OCI-M2 (cell line): ENCODE data around the gene MYT1.

Experiments used
- DNase-seq: peaks from one replicate; lab custom pipeline; 2025; ENCODE audit not compliant: unreplicated experiment; lab: John Stamatoyannopoulos, UW

The MYT1 gene

DNA sequence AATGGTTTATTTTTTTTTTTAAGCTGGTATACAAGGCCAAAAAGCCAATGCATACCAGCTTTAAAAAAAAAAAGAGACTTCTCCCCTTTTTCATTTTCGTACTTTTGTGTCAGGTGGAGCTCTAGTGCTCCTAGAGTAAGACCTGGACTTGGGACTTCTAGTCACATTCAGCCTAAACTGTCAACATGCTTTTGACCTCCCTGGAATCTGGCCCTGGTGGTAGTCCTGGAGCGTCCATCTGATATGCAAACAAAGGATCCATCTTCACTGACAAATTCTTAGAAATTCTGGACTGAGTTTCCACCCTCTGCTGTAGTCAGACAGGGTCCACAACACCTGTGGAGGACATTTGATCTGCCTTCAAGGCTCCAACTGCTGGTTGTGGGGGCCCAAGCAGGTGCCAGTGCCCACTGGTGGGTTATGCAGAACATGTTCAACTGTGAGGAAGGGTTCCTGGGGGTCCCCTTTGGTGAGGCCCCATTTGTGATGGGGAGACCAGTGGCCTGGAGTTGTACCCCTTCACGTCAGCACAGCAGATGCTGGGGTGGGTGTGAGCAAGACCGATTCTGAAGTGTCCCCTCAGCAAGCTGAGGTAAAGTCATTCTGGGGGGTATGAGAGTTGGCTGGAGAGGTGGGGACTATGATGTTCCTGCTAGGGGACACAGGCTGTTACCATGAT is 78.7 kb downstream of the MYT1 start:
- no peak for DNase-seq

DNA sequence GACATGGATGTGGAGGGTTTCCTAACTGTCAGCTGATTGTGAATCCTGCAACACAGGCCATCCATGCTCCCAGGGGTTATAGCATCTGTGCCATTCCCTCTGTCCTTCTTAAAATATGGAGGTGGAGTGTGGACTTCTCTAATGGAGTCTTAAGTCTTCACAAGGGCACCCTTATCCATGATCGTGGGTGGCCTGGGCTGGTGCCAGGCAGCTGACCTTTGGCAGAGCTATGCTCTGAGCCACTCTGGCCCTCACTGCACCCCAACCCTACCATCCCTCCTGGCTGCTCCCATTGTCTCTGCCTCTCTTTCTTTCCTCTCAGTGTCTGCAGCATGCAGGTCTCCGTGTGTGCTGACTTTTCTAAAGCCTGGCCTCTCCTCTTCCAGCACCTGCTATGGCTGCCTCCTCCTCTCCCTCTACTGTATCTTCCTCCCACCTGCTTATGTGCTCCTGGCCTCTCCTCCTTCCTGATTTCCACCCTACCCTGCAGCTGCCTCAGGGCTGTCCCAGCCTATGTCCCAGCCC is 80.1 kb downstream of the MYT1 start:
- no peak for DNase-seq

DNA sequence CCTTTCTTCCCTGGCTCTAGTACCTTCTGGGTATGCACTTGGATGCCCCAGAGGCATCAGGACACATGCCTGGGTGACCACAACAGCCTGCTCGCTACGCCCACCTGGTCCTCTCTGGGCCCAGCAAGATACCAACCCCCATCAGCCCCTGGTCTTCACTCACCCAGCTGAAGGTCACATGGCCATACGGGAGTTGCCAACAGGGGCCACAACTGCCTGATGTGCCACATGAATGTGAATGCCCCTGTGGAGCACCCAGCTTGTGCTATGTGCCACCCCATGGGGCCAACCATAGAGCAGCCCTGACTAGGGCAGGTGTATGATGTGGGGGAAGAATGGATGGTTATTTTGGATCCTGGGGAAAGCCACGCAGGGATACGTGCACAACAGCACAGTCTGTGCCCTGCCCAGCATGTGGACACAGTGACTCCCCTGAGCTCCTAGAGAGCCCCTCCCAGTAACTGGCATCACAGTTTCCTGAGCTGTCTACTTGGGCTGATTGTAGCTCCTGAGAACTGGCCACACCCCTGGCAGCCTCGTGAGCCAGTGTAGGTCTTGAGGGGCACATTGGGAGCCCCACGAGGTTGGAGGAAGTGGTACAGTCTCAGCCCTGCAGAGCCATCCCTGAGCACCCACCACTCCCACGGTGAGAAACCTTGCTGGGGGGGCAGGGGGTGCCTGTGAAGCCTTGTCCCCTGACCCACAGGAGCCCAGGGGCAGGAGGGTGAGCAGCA is 80.8 kb downstream of the MYT1 start:
- no peak for DNase-seq

DNA sequence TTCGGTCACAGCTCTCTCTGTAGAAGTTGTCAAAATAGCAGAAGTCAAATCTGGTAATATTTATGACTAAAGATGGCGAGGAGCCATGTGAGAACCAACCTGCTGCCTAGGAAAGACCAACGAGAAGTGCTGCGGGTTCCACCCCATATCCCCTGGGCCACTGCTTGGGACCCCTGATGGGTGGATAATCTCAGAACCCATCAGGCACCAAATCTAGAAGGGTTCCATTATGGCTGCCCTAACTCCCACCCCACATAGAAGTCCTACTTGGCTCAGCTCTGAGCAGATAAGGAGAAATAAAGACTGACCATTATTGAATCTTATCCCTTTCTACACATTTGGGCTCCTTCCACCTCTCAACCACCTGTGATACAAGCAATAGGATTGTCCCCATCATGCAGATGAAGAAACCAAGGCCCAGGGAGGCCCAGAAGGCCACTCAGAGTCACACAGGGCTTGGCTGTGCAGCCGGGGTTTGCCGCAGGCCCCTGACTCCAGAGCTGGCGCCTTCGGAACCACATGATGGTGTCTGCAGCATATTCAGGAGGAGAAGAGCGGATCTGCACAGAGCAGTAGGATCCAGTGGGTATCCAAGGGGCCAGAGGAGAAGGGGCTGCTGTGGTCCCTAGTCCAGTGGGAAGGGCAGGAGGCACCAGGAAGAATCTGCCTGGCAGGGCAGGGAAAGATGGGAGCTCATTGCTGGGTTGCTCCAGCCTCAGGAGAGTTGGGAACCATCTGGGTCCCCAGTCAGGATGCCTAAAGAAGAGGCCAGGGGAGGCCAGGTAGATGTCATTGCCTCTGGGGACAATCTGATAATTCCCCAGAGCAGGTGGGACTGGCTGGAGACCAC is 81.7 kb downstream of the MYT1 start:
- no peak for DNase-seq

DNA sequence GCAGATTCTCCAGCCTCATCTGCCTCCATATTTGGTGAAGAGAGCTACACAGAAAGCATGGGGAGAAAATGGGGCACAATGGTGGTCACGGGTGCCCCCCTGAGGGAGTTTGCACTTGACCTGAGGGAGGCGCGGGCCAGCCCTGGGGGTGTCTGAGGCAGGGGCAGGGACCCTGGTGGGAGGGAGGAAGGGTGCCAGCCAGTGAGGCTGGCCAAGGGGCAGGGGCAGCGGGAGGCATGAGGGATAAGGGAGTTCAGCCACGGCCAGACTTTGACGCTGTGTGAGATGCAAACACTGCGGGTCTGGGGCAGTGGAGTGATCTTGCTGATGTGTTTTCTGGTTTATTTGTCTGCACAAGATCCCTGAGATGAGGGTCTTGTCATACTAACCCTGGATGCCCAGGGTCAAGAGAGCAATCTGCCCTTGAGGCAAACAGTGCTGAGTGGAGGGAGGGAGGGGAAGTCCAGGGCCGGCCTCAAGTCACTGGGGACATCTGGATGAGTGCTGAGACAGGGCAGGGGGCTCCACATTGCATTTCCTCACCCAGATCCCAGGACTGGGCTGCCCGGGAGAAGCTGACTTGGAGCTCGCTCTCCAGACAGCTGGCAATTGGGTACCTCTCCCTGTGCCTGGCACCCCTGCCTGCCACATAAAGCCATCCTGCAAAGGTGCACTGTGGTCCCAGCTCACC is 82.5 kb downstream of the MYT1 start:
- no peak for DNase-seq

DNA sequence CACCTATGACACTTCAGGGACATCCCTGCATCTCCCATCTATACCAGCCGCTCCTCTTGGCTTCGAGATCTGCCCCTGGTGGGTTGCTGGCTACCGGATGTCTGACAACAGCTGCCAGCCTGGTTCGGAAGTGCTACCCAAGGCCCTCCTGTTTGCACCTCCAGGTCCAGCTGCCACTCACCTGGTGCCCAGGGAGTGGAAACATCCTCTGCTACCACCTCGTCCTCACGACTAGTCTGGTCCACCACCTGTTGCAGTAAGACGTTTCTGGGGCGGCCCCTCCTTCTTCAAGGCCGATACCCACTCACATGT is 83.0 kb downstream of the MYT1 start:
- DNase-seq, result no peak

DNA sequence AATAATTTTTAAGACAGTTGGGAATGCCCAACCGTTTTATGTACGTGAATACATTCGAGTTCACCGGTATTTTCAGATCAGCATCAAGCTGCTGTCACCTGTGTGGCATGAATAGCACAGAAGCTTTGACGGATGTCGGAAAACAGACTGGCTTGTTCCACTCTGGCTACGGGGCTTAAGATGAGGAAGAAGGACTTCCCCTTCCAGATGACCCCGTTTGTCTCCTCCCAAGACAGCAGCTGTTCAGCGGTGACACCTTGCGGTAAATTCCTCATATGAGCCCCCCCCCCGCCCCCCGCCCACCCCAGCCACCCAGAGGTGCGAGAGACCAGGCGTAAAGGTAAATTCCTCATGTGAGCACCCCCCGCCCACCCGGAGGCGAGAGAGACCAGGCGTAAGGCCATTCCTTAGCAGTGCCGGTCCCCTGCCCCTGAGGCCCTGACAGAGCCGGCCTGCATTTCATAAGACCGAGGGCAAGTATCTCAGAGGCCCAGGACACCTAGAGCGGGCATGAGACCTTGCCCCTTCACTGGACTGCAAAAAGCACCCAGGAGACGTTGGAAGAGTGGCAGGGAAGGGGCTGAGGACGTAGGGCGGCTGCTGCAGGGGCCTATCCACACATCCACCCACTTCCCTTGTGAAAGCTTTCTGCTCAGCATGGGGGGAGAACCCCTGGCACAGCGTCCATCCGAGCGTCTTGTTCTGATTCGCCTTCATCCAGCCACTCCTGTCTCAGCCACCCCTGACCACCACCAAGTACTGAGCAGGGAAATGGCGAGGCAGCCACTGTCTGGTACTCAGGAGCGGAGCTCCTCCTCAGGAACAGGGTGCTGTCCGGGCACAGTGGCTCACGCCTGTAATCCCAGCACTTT is 84.0 kb downstream of the MYT1 start:
- DNase-seq, result no peak

DNA sequence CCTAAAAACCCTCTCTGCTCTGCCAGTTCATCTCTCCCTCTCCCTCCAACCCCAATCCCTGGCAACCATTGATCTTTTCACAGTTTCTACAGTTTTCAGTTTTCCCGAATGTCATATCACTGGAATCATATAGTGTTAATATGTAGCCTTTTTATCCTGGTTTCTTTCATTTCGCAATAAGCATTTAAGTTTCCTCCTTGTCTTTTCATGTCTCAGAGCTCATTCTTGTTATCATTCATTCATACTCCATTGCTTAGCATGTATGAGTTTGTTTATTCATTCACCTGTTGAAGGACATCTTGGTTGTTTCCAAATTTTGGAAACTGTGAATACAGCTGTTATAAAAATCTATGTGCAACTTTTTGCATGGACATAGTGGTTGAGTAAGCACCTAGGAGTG is 85.8 kb downstream of the MYT1 start:
- no peak for DNase-seq

DNA sequence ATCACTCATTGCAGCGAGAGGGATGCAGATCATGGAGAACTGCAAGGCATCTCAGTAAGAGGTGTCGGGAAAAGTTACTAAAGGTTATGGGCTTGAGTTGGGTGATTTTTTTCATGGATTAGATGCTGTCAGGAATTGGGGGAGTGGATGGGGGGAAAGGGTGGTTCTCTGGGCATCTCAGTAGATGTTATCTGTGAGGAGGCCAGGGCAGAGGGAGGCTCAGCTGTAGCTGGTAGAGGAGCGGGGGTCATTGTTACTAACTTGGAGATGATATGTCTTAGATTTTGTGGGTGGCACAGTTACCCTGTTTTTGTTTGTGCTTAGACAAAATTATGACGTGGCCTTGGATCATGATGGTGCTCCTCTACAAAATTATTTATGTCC is 88.7 kb downstream of the MYT1 start:
- DNase-seq, result no peak

DNA sequence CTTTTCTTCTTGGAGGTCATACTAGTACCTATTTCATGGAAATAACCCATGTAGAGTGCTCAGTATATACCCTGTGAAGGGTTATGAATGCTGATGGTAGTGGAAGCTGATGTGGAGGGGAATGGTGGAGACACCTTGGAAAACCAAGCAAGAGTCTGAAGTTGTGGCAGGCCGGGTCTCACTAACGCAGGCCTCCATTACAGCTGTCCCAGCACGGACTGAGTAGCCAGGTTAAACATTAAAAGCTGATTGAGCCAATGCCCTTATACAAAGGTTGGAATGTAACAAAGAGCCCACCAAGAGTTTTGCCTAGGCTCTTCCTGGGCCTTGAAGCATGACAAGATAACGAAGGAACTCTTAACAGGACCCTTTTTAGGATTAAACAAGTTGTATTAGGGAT is 89.2 kb downstream of the MYT1 start:
- DNase-seq, result no peak

DNA sequence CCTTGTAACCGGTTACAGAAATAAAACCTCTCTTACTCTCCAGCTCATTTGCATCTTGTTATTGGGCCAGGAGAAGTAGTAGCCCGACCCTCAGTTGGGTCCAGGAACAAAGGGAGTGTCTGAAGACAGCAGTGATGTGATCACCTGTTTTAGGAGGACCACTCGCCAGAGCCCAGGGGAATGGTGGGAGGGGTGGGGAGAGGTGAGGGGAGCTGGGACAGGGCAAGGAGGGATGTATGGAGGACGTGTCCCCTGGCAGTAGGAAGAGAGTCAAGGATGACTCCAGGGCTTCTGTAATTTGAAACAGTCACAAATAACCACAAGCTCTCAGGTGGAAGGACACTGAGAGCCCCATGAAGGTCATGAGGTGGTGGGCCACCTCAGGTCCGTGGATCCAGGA is 89.9 kb downstream of the MYT1 start:
- DNase-seq, result no peak

DNA sequence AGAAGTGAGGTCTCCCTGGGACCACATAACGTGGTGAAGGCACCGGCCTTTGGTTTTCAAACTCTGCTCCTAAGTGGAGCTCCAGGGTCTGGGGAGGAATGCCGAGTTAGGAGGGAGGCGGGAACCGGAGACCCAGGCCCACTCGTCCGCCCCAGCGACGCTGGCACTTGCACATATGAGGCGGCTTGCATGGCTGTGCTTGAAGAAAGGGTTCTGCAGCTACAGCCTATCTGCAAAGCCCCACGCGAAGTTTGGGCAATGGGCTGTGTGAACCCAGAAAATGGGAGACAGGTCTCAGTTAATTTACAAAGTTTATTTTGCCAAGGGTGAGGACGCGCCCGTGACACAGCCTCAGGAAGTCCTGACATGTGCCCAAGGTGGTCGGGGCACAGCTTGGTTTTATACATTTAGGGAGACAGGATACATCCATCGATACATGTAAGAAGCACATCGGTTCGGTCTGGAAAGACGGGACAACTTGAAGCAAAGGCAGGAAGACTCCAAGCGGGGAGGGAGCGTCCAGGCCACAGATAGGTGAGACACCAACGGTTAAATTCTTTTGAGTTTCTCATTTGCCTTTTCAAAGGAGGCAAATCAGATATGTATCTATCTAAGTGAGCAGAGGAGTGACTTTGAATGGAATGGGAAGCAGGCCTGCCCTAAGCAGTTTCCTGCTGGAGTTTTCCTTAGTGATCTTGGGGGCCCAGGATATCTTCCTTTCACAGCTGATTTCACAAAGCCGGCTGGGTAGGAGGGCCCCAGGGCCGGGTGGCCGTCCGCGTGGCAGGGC is 90.5 kb downstream of the MYT1 start:
- no peak for DNase-seq

DNA sequence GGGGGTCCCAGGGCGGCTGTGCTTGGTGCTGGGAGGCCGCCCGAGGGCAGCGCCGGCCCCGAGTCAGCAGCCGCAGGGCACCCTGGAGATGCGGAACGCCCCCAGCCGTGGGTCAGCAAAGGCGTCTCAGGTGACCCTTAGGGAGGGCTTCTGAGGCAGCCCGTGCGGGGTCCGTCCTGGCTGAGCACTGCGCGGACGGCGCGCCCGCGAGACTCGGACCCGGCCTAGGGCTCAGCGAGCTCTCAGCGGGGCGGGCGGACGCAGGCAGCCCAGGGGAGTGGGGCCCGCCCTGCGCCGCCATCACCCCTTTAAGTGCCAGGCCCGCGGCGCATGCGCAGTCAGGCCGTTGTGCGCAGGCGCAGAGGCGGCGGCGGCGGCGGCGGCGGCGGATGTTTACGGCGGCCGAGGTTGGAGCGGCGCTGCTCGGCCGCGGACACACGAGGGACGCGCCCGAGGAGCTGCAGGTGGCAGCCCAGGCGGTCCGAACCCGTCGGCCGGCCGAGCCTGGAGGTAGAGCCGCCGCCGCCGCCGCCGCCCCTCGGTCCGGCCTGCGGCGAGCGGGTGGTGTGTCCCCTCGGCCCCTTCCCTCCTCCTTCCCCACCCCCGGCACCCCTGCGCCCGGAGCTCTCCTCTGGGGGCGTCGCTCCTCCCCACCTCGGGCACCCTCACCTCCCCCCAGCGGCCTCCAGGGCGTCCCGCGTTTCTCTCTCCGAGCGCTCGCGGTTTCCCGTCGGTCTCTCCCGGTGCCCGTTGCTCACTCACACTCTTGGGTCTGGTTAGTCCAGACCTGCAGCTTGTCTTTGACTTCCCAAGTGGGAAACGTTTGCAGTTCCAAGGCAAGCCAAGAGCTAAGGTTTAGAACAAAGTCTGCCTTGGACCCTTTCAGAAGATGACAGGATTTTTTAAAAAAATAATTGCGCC is 91.4 kb downstream of the MYT1 start, which contains the start of gene PCMTD2:
Gene PCMTD2 (plus strand): TSS at position 388 of the 921 bp plus-strand sequence. CDS start 4,218 bp downstream, outside the sequence.
- peak; percentile 85 for DNase-seq

DNA sequence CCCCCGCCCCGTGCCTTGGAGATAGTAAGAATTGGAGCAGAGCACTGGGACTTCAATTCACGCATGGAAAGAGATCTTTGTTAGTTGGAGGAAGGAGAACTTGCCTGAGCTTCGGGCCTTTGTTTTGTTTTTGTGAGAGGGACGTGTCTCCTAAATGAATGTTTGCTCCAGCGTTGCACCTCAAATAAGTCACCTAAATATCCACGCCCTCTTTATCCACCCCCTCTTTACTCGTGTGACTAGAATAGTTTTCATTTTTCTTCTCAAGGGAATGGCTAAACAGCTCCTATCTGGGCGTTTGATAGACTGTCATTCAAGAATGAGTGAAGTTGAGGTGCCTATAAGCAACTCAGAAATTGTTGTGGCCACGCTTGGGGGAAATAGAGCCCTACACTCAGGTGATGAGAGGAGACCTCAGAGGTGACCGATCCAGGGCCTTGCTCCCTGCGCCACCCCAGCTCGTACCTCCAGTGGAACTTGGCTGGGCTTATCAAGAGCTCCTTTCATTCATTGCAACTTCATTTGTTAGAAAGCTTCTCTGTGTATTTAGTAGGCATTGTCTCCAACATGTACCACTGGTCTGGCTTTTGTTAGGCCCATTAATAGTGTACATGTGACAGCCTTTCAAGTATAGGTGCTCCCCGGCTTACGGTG is 92.2 kb downstream of the MYT1 start:
- no peak for DNase-seq

DNA sequence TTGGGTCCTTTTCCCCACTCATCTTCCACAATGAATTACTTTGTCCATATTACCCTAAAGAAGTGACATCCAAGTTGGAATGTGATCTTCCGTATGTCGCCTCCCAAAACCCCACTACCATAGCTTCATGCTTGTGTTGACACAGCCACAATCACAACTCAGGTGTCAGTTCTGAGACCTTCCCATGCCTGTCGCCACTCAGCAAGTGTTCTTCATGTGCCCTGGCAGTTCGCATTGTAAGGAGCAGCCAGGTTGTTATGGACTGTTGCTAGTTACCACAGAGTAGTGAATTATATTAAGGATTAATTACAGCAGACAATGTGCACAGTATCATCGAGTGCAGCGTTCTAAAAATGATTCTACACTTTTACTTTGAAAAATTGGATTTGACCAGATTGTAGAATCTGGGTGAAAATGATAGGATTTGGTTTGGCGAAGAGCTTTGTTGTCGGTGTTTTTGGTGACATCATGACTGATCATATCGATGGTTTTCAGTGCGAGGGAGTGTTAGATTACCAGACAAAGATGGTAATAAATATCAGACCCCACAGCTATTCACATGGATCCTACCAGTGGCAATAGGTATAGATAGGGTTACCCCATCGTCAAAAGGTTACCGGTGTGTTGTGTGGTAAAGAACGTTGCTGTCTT is 93.0 kb downstream of the MYT1 start:
- DNase-seq, result no peak

DNA sequence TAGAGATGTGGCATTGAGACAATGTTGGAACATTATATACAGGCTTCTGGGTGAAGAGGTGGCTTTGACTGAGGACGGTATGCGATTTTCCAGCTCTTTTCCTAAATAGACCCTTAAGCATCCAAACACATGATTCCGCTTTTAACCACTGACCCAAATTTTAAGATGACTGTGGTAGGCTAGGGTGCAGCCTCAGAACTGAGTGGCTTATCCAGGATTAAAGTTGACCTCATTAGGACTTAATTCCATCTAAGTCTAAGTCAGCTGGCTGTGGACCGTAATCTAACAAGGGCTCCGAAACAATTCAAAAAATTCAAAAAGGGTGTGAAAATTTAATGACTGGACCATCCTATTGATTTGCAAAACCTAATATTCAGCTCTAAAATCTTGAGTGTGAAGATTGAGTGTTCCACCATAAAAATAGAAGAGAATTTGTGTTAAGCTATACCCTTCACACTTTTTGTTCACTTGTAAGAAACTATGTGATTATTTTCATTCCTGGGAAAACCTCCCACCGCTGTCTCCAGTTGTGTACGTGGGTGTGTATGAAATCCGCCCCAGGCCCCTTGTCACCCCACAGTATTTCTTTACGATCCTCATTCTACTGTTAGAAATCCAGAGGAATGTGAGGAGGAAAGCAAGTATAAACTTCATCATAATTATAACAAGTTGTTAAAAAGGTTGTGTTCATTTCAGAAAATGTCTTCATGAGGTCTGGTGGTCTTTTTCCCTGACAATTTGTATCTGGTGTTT is 94.0 kb downstream of the MYT1 start:
- no peak for DNase-seq

DNA sequence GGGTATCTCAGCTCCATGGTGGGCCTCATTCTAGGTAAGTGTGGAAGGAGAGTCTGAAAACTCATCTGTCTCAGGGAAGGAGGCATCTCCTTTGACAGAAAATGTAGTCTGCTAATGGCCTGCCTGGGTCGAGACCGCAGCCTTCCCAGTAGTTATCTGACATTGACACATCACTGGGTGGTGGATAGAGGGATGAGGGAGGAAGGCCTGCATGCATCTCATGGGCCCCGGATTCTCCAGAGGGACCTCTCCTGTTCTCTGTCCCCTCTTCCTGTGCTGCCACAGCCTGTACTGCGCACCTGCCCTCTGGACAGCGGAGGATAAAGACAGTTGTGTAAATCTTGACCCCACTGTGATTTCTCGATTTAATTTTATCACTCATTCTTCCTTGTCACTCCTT is 96.0 kb downstream of the MYT1 start:
- no peak for DNase-seq
